SU-DHL-6 (cell line): Measurements from ENCODE around the gene RNF167.
"Not testable (repeated sequence)": the region's sequence is repeated elsewhere in the genome, so short reads cannot be mapped to it uniquely, and the experiment has no call there.

ENCODE experiments used
- H2AFZ ChIP-seq: fragments of 200-600 bp; sonication (generic); 2 replicates; pipeline ENCODE4 v1.6.1; 2014; ENCODE audit warnings: low read depth, mild to moderate bottlenecking, moderate library complexity, mixed read lengths, antibody characterized with exemption, low read length; ENCODE audit not compliant: severe bottlenecking
- H3F3A ChIP-seq: fragments of 200-600 bp; shearing (Covaris generic); 2 replicates; pipeline ENCODE4 v1.6.0; 2016; ENCODE audit warnings: antibody characterized with exemption, mild to moderate bottlenecking; ENCODE audit not compliant: insufficient read depth
- H3K27ac ChIP-seq: fragments of 200-600 bp; sonication (generic); 2 replicates; pipeline ENCODE4 v1.5.1; 2016; ENCODE audit warnings: low read depth, mild to moderate bottlenecking, low read length, moderate library complexity, mixed read lengths
- H3K27me3 ChIP-seq: fragments of 200-600 bp; sonication (generic), shearing (Covaris generic); 2 replicates; pipeline ENCODE4 v1.6.0; 2014; ENCODE audit warnings: mild to moderate bottlenecking, low read length
- H3K36me3 ChIP-seq: fragments of 200-600 bp; sonication (generic); 2 replicates; pipeline ENCODE4 v1.6.1; 2014; ENCODE audit warnings: mild to moderate bottlenecking, low read length, mixed read lengths
- H3K4me2 ChIP-seq: fragments of 300-600, 200-600 bp; shearing (Covaris generic), sonication (generic); 2 replicates; pipeline ENCODE4 v1.6.0; 2014; ENCODE audit warnings: low read length, low read depth, mild to moderate bottlenecking; ENCODE audit not compliant: poor library complexity, severe bottlenecking
- H3K4me3 ChIP-seq: fragments of 200-600 bp; sonication (generic); 2 replicates; pipeline ENCODE4 v1.5.1; 2014; ENCODE audit warnings: antibody characterized with exemption, low read length, mild to moderate bottlenecking, mixed read lengths; ENCODE audit not compliant: insufficient read depth, poor library complexity, severe bottlenecking
- H3K79me2 ChIP-seq: fragments of 200-600 bp; sonication (generic); 2 replicates; pipeline ENCODE4 v1.6.1; 2014; ENCODE audit warnings: mild to moderate bottlenecking, low read length, moderate library complexity; ENCODE audit not compliant: insufficient read depth
- H3K9ac ChIP-seq: fragments of 200-600 bp; sonication (generic); 2 replicates; pipeline ENCODE4 v1.7.0; 2014; ENCODE audit warnings: mild to moderate bottlenecking, low read length
- H3K9me2 ChIP-seq: fragments of 200-600 bp; sonication (generic); replicated peaks from 2 replicates; pipeline ENCODE4 v1.6.1; 2014; ENCODE audit warnings: low read length; ENCODE audit not compliant: insufficient read depth
- H3K9me3 ChIP-seq: fragments of 200-600 bp; sonication (generic); 2 replicates; pipeline ENCODE4 v1.6.1; 2014; ENCODE audit warnings: low read length, mixed read lengths; ENCODE audit not compliant: insufficient read depth
- H4K20me1 ChIP-seq: fragments of 200-600 bp; sonication (generic); 2 replicates; pipeline ENCODE4 v1.6.1; 2014; ENCODE audit warnings: low read depth, mild to moderate bottlenecking, antibody characterized with exemption, low read length, moderate library complexity, mixed read lengths
- CTCF ChIP-seq: fragments of 200-600 bp; sonication (generic); IDR thresholded peaks from one replicate; pipeline ENCODE4 v1.5.1; 2017; ENCODE audit warnings: antibody characterized with exemption, mild to moderate bottlenecking, low read length, moderate library complexity; ENCODE audit not compliant: insufficient read depth, poor library complexity, severe bottlenecking
- EZH2phosphoT487 ChIP-seq: fragments of 200-600 bp; sonication (generic), shearing (Covaris generic); conservative IDR thresholded peaks from 2 replicates; pipeline ENCODE4 v1.6.1; 2018; ENCODE audit warnings: mild to moderate bottlenecking, antibody characterized with exemption, low read length, moderate library complexity, mixed read lengths

The RNF167 gene

GRCh38 chr17:4908711-4909496 lies 31.2 kb upstream of the RNF167 start:
- no peaks in the 10 kb centered on the region for H3K9me3 ChIP-seq
- no peaks in the 10 kb centered on the region for H3K9me2 ChIP-seq
- TF ChIP-seq EZH2phosphoT487 (no peak), CTCF (peak; percentile 32)
- H3K27ac ChIP-seq, result no peak overlapping the region
- no peak overlapping the region for H3K4me2 ChIP-seq
- H3K4me3 ChIP-seq, result no peak overlapping the region
- H3F3A ChIP-seq, result no peaks in the 10 kb centered on the region
- no peaks in the 10 kb centered on the region for H3K36me3 ChIP-seq
- H3K9ac ChIP-seq, result no peak overlapping the region
- no peaks in the 10 kb centered on the region for H3K27me3 ChIP-seq
- no peaks in the 10 kb centered on the region for H3K79me2 ChIP-seq
- H2AFZ ChIP-seq, result no peak overlapping the region
- no peaks in the 10 kb centered on the region for H4K20me1 ChIP-seq

- no peak overlapping the region for H3K27ac ChIP-seq
- no peaks in the 10 kb centered on the region for H3K27me3 ChIP-seq
- H3K9me2 ChIP-seq, result no peaks in the 10 kb centered on the region
- H3K9ac ChIP-seq, result no peak overlapping the region
- H3K4me3 ChIP-seq, result no peak overlapping the region
- no peak overlapping the region for H2AFZ ChIP-seq
- no peaks in the 10 kb centered on the region for H3K36me3 ChIP-seq
- no peaks in the 10 kb centered on the region for H4K20me1 ChIP-seq
- H3F3A ChIP-seq, result no peaks in the 10 kb centered on the region
- H3K9me3 ChIP-seq, result no peaks in the 10 kb centered on the region
- no peak overlapping the region for H3K4me2 ChIP-seq
- H3K79me2 ChIP-seq, result no peaks in the 10 kb centered on the region
- TF ChIP-seq EZH2phosphoT487, result no peak
- TF ChIP-seq CTCF, result no peak
Measured at GRCh38 chr17:4913994-4914393, 26.1 kb upstream of the RNF167 start.

GRCh38 chr17:4914551-4914950 lies 25.5 kb upstream of the RNF167 start:
- not testable (repeated sequence) for H3K9ac ChIP-seq, H3K4me3 ChIP-seq, H3K9me3 ChIP-seq, H3K4me2 ChIP-seq, H3K79me2 ChIP-seq, H3K27ac ChIP-seq, H2AFZ ChIP-seq, H3K27me3 ChIP-seq, H3K36me3 ChIP-seq, H4K20me1 ChIP-seq, H3K9me2 ChIP-seq, H3F3A ChIP-seq

- Histone ChIP-seq H3K79me2 (no peaks in the 10 kb centered on the region), H3K4me2 (no peak overlapping the region), H3F3A (no peaks in the 10 kb centered on the region), H3K9ac (no peak overlapping the region), H3K36me3 (no peaks in the 10 kb centered on the region), H2AFZ (no peak overlapping the region), H4K20me1 (no peaks in the 10 kb centered on the region), H3K4me3 (no peak overlapping the region), H3K9me3 (no peaks in the 10 kb centered on the region), H3K9me2 (no peaks in the 10 kb centered on the region), H3K27ac (no peak overlapping the region), H3K27me3 (no peaks in the 10 kb centered on the region)
- no peak for TF ChIP-seq EZH2phosphoT487
- no peak for TF ChIP-seq CTCF
Measured at GRCh38 chr17:4919511-4920047, 20.5 kb upstream of the RNF167 start.
